PC-9 (cell line): Measurements from ENCODE around the gene RTEL1. TPM values are rescaled to one million over a fixed set of nuclear protein-coding genes. Genes with fewer than 3 reads are reported as not detected.

ENCODE experiments used
- BruUV-seq: library from RNA; stranded (reverse); fragments of 400-500 nt; replicated peaks from 2 replicates; lab custom pipeline; 2021; lab: Mats Ljungman, UMichigan
- CTCF ChIA-PET: fragments of 300-600 bp; sonication (Branson Sonifier 250); formaldehyde crosslinking; loops from one replicate; lab custom pipeline; 2022; ENCODE audit warnings: antibody characterized with exemption; lab: Charles Lee
- POLR2A ChIA-PET: fragments of 300-600 bp; sonication (Branson Sonifier 250); formaldehyde crosslinking; loops from one replicate; lab custom pipeline; 2022; ENCODE audit warnings: antibody characterized with exemption; ENCODE audit not compliant: unreplicated experiment; lab: Charles Lee
- DNase-seq, 2 experiments: peaks; one replicate each; pipeline versions ENCODE4 v3.0.0 to v3.0.0-alpha.2; 2015 to 2022; ENCODE audit warnings: mixed read lengths in 1 of 2
- H2AFZ ChIP-seq: fragments of 200-600 bp; sonication (generic); 2 replicates; pipeline ENCODE4 v1.8.1; 2017; ENCODE audit warnings: antibody characterized with exemption
- H3F3A ChIP-seq: fragments of 200-600 bp; sonication (generic); 2 replicates; pipeline ENCODE4 v1.8.1; 2017; ENCODE audit warnings: antibody characterized with exemption, mild to moderate bottlenecking, low read depth; ENCODE audit not compliant: insufficient read depth
- H3K27ac ChIP-seq: fragments of 200-600 bp; sonication (generic); 2 replicates; pipeline ENCODE4 v1.6.1; 2016; ENCODE audit warnings: mixed run types
- H3K27me3 ChIP-seq: fragments of 200-600 bp; sonication (generic); 2 replicates; pipeline ENCODE4 v1.6.1; 2016; ENCODE audit warnings: low read depth, mixed run types; ENCODE audit not compliant: insufficient read depth
- H3K36me3 ChIP-seq: fragments of 200-600 bp; sonication (generic); 2 replicates; pipeline ENCODE4 v1.6.1; 2016; ENCODE audit warnings: low read depth, mixed run types
- H3K4me1 ChIP-seq: fragments of 200-600 bp; sonication (generic); replicated peaks from 2 replicates; pipeline ENCODE4 v1.6.1; 2016; ENCODE audit warnings: mixed run types; ENCODE audit not compliant: insufficient read depth
- H3K4me2 ChIP-seq: fragments of 200-600 bp; sonication (generic); 2 replicates; pipeline ENCODE4 v1.6.1; 2017; ENCODE audit warnings: mixed run types
- H3K4me3 ChIP-seq: fragments of 200-600 bp; sonication (generic); 2 replicates; pipeline ENCODE4 v1.6.1; 2016; ENCODE audit warnings: mixed run types
- H3K79me2 ChIP-seq: fragments of 200-600 bp; sonication (generic); 2 replicates; pipeline ENCODE4 v1.6.1; 2017; ENCODE audit warnings: low read depth, mixed run types
- H3K9me2 ChIP-seq: fragments of 200-600 bp; sonication (generic); 2 replicates; pipeline ENCODE4 v1.8.1; 2017; ENCODE audit warnings: mild to moderate bottlenecking; ENCODE audit not compliant: insufficient read depth
- H3K9me3 ChIP-seq: fragments of 200-600 bp; sonication (generic); 2 replicates; pipeline ENCODE4 v1.8.1; 2016; ENCODE audit warnings: low read depth; ENCODE audit not compliant: insufficient read depth
- H4K20me1 ChIP-seq: fragments of 200-600 bp; sonication (generic); 2 replicates; pipeline ENCODE4 v1.8.1; 2017; ENCODE audit not compliant: insufficient read depth
- EZH2 ChIP-seq: fragments of 200-600 bp; sonication (generic); IDR thresholded peaks from 2 replicates; pipeline ENCODE4 v1.8.0; 2017; ENCODE audit warnings: antibody characterized with exemption, low read depth
- intact Hi-C: fragments of 100-400 bp; cut with micrococcal nuclease; formaldehyde crosslinking; loops from one replicate; pipeline ENCODE4 v1.10.0; 2022; ENCODE audit not compliant: unreplicated experiment
- total RNA-seq: library from RNA; stranded (reverse); gene quantifications from 2 replicates; pipeline ENCODE4 v1.2.3, GENCODE V29; 2021
- TF ChIP-seq, protein P1 (sequence below): fragments of 200-600 bp; sonication (generic); conservative IDR thresholded peaks from 2 replicates; pipeline ENCODE4 v1.6.1; 2017; ENCODE audit warnings: mixed run types, antibody characterized with exemption, mild to moderate bottlenecking, moderate library complexity

Gene RTEL1
- total RNA-seq, 1 experiment from 2014 or later, result 36.0 TPM

- no peak overlapping the region for H3K4me3 ChIP-seq
- ChIA-PET CTCF (no interaction called here), POLR2A (no interaction called here)
- no peak for DNase-seq
- no peak overlapping the region for H3K27ac ChIP-seq
- H4K20me1 ChIP-seq, result no peaks in the 10 kb centered on the region
- H3K9me2 ChIP-seq, result no peaks in the 10 kb centered on the region
- H3K79me2 ChIP-seq, result peaks cover 9% of the 10 kb centered on the region; the same call in 1 of the 2 replicates
- intact Hi-C loops, result loop anchor here (10.0 kb wide), 1 partner anchor 95 kb away; no protein-coding TSS in a partner anchor
- peaks cover 37% of the 10 kb centered on the region for H3F3A ChIP-seq
- no peak overlapping the region for H3K4me2 ChIP-seq
- H2AFZ ChIP-seq, result no peak overlapping the region
- no TSS peak for BruUV-seq
- TF ChIP-seq, protein P1, sequence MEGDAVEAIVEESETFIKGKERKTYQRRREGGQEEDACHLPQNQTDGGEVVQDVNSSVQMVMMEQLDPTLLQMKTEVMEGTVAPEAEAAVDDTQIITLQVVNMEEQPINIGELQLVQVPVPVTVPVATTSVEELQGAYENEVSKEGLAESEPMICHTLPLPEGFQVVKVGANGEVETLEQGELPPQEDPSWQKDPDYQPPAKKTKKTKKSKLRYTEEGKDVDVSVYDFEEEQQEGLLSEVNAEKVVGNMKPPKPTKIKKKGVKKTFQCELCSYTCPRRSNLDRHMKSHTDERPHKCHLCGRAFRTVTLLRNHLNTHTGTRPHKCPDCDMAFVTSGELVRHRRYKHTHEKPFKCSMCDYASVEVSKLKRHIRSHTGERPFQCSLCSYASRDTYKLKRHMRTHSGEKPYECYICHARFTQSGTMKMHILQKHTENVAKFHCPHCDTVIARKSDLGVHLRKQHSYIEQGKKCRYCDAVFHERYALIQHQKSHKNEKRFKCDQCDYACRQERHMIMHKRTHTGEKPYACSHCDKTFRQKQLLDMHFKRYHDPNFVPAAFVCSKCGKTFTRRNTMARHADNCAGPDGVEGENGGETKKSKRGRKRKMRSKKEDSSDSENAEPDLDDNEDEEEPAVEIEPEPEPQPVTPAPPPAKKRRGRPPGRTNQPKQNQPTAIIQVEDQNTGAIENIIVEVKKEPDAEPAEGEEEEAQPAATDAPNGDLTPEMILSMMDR, result no peak
- TF ChIP-seq EZH2, result no peak
- no peaks in the 10 kb centered on the region for H3K27me3 ChIP-seq
- peaks cover 41% of the 10 kb centered on the region for H3K4me1 ChIP-seq
- no peaks in the 10 kb centered on the region for H3K9me3 ChIP-seq
- H3K36me3 ChIP-seq, result peaks cover 17% of the 10 kb centered on the region; the same call in 1 of the 2 replicates
Observed at GRCh38 chr20:63679799-63680305, 21.7 kb downstream of the RTEL1 start.

GRCh38 chr20:63680427-63680826 lies 22.3 kb downstream of the RTEL1 start:
- intact Hi-C loops, result loop anchor here (10.0 kb wide), 1 partner anchor 96 kb away; no protein-coding TSS in a partner anchor
- no peak overlapping the region for H2AFZ ChIP-seq
- CTCF ChIA-PET, result no interaction called here
- H3K36me3 ChIP-seq, result 0 out of 2 replicates have a peak, but pooled peaks cover 14% of the 10 kb centered on the region
- no TSS peak for BruUV-seq
- no peak overlapping the region for H3K4me3 ChIP-seq
- DNase-seq, result no peak
- H3K27ac ChIP-seq, result 0 out of 2 replicates have a peak overlapping the region, but pooled peaks have one; percentile 82
- peaks cover 37% of the 10 kb centered on the region for H3F3A ChIP-seq
- peaks cover 41% of the 10 kb centered on the region for H3K4me1 ChIP-seq
- POLR2A ChIA-PET, result no interaction called here
- no peaks in the 10 kb centered on the region for H3K9me3 ChIP-seq
- H3K9me2 ChIP-seq, result no peaks in the 10 kb centered on the region
- no peaks in the 10 kb centered on the region for H4K20me1 ChIP-seq
- peaks cover 9% of the 10 kb centered on the region; the same call in 1 of the 2 replicates for H3K79me2 ChIP-seq
- H3K27me3 ChIP-seq, result no peaks in the 10 kb centered on the region
- no peak overlapping the region for H3K4me2 ChIP-seq
- TF ChIP-seq, protein P1, result no peak
- TF ChIP-seq EZH2, result no peak

- TF ChIP-seq, protein P1, result no peak
- no peak for TF ChIP-seq EZH2
- no peaks in the 10 kb centered on the region for H3K9me2 ChIP-seq
- no peaks in the 10 kb centered on the region for H3K27me3 ChIP-seq
- H3K9me3 ChIP-seq, result no peaks in the 10 kb centered on the region
- H3K27ac ChIP-seq, result peak overlapping the region; percentile 82
- H3K36me3 ChIP-seq, result 0 out of 2 replicates have a peak, but pooled peaks cover 8% of the 10 kb centered on the region
- no peaks in the 10 kb centered on the region for H4K20me1 ChIP-seq
- no peak for DNase-seq
- intact Hi-C loops, result loop anchor here (10.0 kb wide), 1 partner anchor 96 kb away; no protein-coding TSS in a partner anchor
- H3K4me2 ChIP-seq, result no peak overlapping the region
- peaks cover 43% of the 10 kb centered on the region for H3K4me1 ChIP-seq
- no peak overlapping the region for H2AFZ ChIP-seq
- CTCF ChIA-PET, result no interaction called here
- peaks cover 9% of the 10 kb centered on the region; the same call in 1 of the 2 replicates for H3K79me2 ChIP-seq
- POLR2A ChIA-PET, result no interaction called here
- no TSS peak for BruUV-seq
- no peak overlapping the region for H3K4me3 ChIP-seq
- H3F3A ChIP-seq, result peaks cover 37% of the 10 kb centered on the region
Observed at GRCh38 chr20:63680857-63681608, 22.9 kb downstream of the RTEL1 start.
